Pulmonary artery endothelial cell (primary cell): ENCODE data around the gene DAPL1. TPM values are rescaled to one million over a fixed set of nuclear protein-coding genes. Genes with fewer than 3 reads are reported as not detected.

Source experiments
- total RNA-seq: library from RNA; depleted of rRNA; stranded (reverse); fragments of >200 nt; gene quantifications from 2 replicates; pipeline ENCODE4 v1.2.3, GENCODE V29; 2014

The DAPL1 gene
- total RNA-seq, 1 donor from 2014 or later = not detected

Other genes starting within 250 kb of the DAPL1 start
- gene TANC1, start 173.3 kb downstream of the DAPL1 start, total RNA-seq = 55.0 and 78.7 TPM in 2 replicates